CD14-positive monocyte (primary cell): Measurements from ENCODE around the gene MAVS. TPM values are rescaled to one million over a fixed set of nuclear protein-coding genes. Genes with fewer than 3 reads are reported as not detected.
"Not testable (repeated sequence)": the region's sequence is repeated elsewhere in the genome, so short reads cannot be mapped to it uniquely, and the experiment has no call there.

Source experiments
- DNase-seq, 3 donors: peaks; one replicate each; pipeline ENCODE4 v3.0.0-alpha.2; 2011 to 2022
- H2AFZ ChIP-seq: 2 replicates; pipeline ENCODE4 v1.6.0; 2012; ENCODE audit warnings: mild to moderate bottlenecking, low read depth, low read length, inconsistent platforms; ENCODE audit not compliant: insufficient read depth, poor library complexity, severe bottlenecking
- H3K27ac ChIP-seq, 2 donors: 1 replicate in 1 of 2; 2 replicates in 1 of 2; pipeline ENCODE4 v1.5.1; 2012 to 2013; ENCODE audit warnings: low read length in 2 of 2, control low read depth in 1 of 2, inconsistent platforms in 1 of 2, low read depth in 1 of 2, mild to moderate bottlenecking in 1 of 2
- H3K27me3 ChIP-seq, 2 donors: one replicate each; pipeline versions ENCODE4 v1.6.0 to v1.6.1; 2011 to 2013; ENCODE audit warnings: low read length in 2 of 2; ENCODE audit not compliant: control insufficient read depth in 2 of 2, insufficient read depth in 2 of 2
- H3K36me3 ChIP-seq, 2 donors: replicated peaks in 1 of 2; 1 replicate in 1 of 2; 2 replicates in 1 of 2; pipeline versions ENCODE4 v1.5.1 to v1.6.1; 2012 to 2013; ENCODE audit warnings: low read length in 2 of 2, control low read depth in 1 of 2, inconsistent platforms in 1 of 2, mild to moderate bottlenecking in 1 of 2; ENCODE audit not compliant: insufficient read depth in 2 of 2, control insufficient read depth in 1 of 2
- H3K4me1 ChIP-seq, 2 donors: 1 replicate in 1 of 2; 2 replicates in 1 of 2; pipeline versions ENCODE4 v1.5.1 to v1.6.1; 2012 to 2013; ENCODE audit warnings: low read length in 2 of 2, control low read depth in 1 of 2, inconsistent platforms in 1 of 2, mild to moderate bottlenecking in 1 of 2, moderate library complexity in 1 of 2; ENCODE audit not compliant: insufficient read depth in 2 of 2, control insufficient read depth in 1 of 2
- H3K4me2 ChIP-seq: replicated peaks from 2 replicates; pipeline ENCODE3; 2012; ENCODE audit warnings: low read length, moderate library complexity, mild to moderate bottlenecking; ENCODE audit not compliant: poor library complexity, severe bottlenecking; ENCODE audit errors: extremely low read depth
- H3K4me3 ChIP-seq, 3 experiments: fragments of 200-600 bp in 1 of 3; sonication (generic) in 1 of 3; replicated peaks in 1 of 3; 1 replicate in 2 of 3; 2 replicates in 1 of 3; pipeline ENCODE4 v1.5.1; 2011 to 2013; ENCODE audit warnings: low read length in 3 of 3, mild to moderate bottlenecking in 3 of 3, control low read depth in 2 of 3, low read depth in 2 of 3, inconsistent platforms in 1 of 3, moderate library complexity in 1 of 3
- H3K79me2 ChIP-seq: 2 replicates; pipeline ENCODE4 v1.6.0; 2012; ENCODE audit warnings: mild to moderate bottlenecking, control low read depth, inconsistent platforms, low read length, moderate library complexity; ENCODE audit not compliant: insufficient read depth
- H3K9ac ChIP-seq: 2 replicates; pipeline ENCODE4 v1.6.0; 2017; ENCODE audit warnings: low read length, mild to moderate bottlenecking; ENCODE audit not compliant: insufficient read depth, poor library complexity, severe bottlenecking
- H3K9me3 ChIP-seq, 2 donors: replicated peaks in 1 of 2; 1 replicate in 1 of 2; 2 replicates in 1 of 2; pipeline versions ENCODE4 v1.5.1 to v1.6.1; 2012 to 2013; ENCODE audit warnings: low read length in 2 of 2, control low read depth in 1 of 2; ENCODE audit not compliant: control insufficient read depth in 1 of 2, insufficient read depth in 1 of 2
- H4K20me1 ChIP-seq: 2 replicates; pipeline ENCODE4 v1.6.0; 2012; ENCODE audit warnings: mild to moderate bottlenecking, low read length, control low read depth, moderate library complexity; ENCODE audit not compliant: insufficient read depth
- H3K27ac Mint-ChIP-seq, 7 donors: one replicate each; pipeline ENCODE4 v1.8.0; 2020; ENCODE audit warnings: mild to moderate bottlenecking in 7 of 7, mixed read lengths in 7 of 7, moderate library complexity in 6 of 7, inconsistent platforms in 2 of 7
- H3K27me3 Mint-ChIP-seq, 3 donors: one replicate each; pipeline ENCODE4 v1.8.0; 2021 to 2022; ENCODE audit warnings: low read depth in 3 of 3, mild to moderate bottlenecking in 3 of 3, mixed read lengths in 3 of 3, moderate library complexity in 3 of 3, inconsistent platforms in 1 of 3
- H3K36me3 Mint-ChIP-seq, 2 donors: one replicate each; pipeline ENCODE4 v1.8.0; 2020; ENCODE audit warnings: mixed read lengths in 2 of 2, inconsistent platforms in 1 of 2, mild to moderate bottlenecking in 1 of 2
- H3K4me1 Mint-ChIP-seq: one replicate; pipeline ENCODE4 v1.8.0; 2020; ENCODE audit warnings: mild to moderate bottlenecking, mixed read lengths
- H3K4me3 Mint-ChIP-seq, 2 donors: one replicate each; pipeline ENCODE4 v1.8.0; 2020; ENCODE audit warnings: mild to moderate bottlenecking in 2 of 2, mixed read lengths in 2 of 2, moderate library complexity in 1 of 2
- H3K9me3 Mint-ChIP-seq, 7 donors: one replicate each; pipeline ENCODE4 v1.8.0; 2020 to 2022; ENCODE audit warnings: mixed read lengths in 7 of 7, mild to moderate bottlenecking in 6 of 7, moderate library complexity in 6 of 7, inconsistent platforms in 2 of 7
- CTCF ChIP-seq: fragments of 200-600 bp; IDR thresholded peaks from one replicate; pipeline ENCODE4 v1.8.0; 2022; ENCODE audit warnings: antibody characterized with exemption, mild to moderate bottlenecking
- WGBS: methylation state at CpG from one replicate; pipeline ENCODE4 v1.1.5; 2013; ENCODE audit warnings: missing lambda C conversion rate; ENCODE audit not compliant: insufficient coverage; 5-methylcytosine and 5-hydroxymethylcytosine counted together
- intact Hi-C, 2 donors: fragments of 100-400 bp; cut with micrococcal nuclease; formaldehyde crosslinking; loops; one replicate each; pipeline versions ENCODE4 v1.15.0 to v1.15.1; 2023
- polyA plus RNA-seq, 3 donors: library from polyadenylated mRNA; depleted of rRNA in 1 of 3; unstranded in 2 of 3; stranded (reverse) in 1 of 3; fragments of 300-500 nt in 2 of 3; fragments of >200 nt in 1 of 3; fragmentation: Illumina TruSeq in 2 of 3; gene quantifications; 1 replicate in 2 of 3; 2 replicates in 1 of 3; pipeline ENCODE4 v1.2.3, GENCODE V29; 2012 to 2021

The MAVS gene
- polyA plus RNA-seq, 3 donors = 1.8 to 16.6 (median 3.2) TPM

- Mint-ChIP-seq H3K27ac (peak overlapping the region in 4 of 7 donors; percentile 7 to 69 (median 51)), H3K4me1 (peaks cover 7% of the 10 kb centered on the region), H3K27me3 (no peaks in the 10 kb centered on the region), H3K4me3 (no peak overlapping the region), H3K36me3 (peaks cover 53 to 76% of the 10 kb centered on the region in 2 donors), H3K9me3 (peaks cover 0 to 5% (median 0%) of the 10 kb centered on the region in 7 donors)
- no peak for TF ChIP-seq CTCF
- H3K4me1 ChIP-seq = peaks cover 2% of the 10 kb centered on the region in 2 donors
- no peaks in the 10 kb centered on the region for H4K20me1 ChIP-seq
- DNase-seq = no peak
- intact Hi-C loops = loop anchor here in 1 of 2 donors (10.0 kb wide), 1 partner anchor 62 kb away; the partner anchor contains the start of gene ADISSP
- H3K9ac ChIP-seq = no peak overlapping the region
- WGBS = 67% methylated on average over 4 of the region's 4 CpGs
- H3K27me3 ChIP-seq = no peaks in the 10 kb centered on the region
- no peaks in the 10 kb centered on the region for H3K9me3 ChIP-seq
- H3K79me2 ChIP-seq = peaks cover 8% of the 10 kb centered on the region
- no peak overlapping the region for H2AFZ ChIP-seq
- H3K27ac ChIP-seq = peak overlapping the region in 1 of 2 donors; percentile 1
- peaks cover 41 to 68% of the 10 kb centered on the region in 2 donors for H3K36me3 ChIP-seq
- no peak overlapping the region for H3K4me2 ChIP-seq
- H3K4me3 ChIP-seq = no peak overlapping the region
These were observed 20.2 kb upstream of the MAVS start for GRCh38 chr20:3826420-3826819.

DNA sequence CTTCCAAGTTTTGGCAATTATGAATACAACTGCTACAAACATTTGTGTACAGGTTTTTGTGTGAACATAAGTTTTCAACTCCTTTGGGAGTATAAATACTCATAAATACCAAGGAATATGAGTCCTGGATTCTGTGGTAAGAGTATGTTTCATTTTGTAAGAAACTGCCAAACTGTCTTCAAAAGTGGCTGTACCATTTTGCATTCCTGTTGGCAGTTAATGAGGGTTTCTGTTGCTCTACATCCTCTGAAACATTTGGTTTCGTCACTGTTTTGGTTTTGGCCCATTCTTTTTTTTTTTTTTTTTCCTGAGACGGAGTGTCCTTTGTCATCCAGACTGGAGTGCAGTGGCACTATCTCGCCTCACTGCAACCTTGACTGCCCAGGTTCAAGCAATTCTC is 17.8 kb upstream of the MAVS start:
- TF ChIP-seq CTCF = no peak
- Histone ChIP-seq H3K4me2 (no peak overlapping the region), H3K79me2 (no peaks in the 10 kb centered on the region), H3K27ac (no peak overlapping the region), H3K9me3 (no peaks in the 10 kb centered on the region), H3K9ac (no peak overlapping the region), H4K20me1 (no peaks in the 10 kb centered on the region), H2AFZ (no peak overlapping the region), H3K4me1 (no peaks in the 10 kb centered on the region), H3K36me3 (peaks cover 26 to 47% of the 10 kb centered on the region in 2 donors), H3K27me3 (no peaks in the 10 kb centered on the region), H3K4me3 (no peak overlapping the region)
- no peak for DNase-seq
- H3K27me3 Mint-ChIP-seq = no peaks in the 10 kb centered on the region
- intact Hi-C loops = loop anchor here in 1 of 2 donors (10.0 kb wide), 1 partner anchor 64 kb away; the partner anchor contains the start of gene ADISSP
- peaks cover 8% of the 10 kb centered on the region for H3K4me1 Mint-ChIP-seq
- no peak overlapping the region for H3K27ac Mint-ChIP-seq
- peaks cover 37 to 54% of the 10 kb centered on the region in 2 donors for H3K36me3 Mint-ChIP-seq
- WGBS = 52% methylated on average over 3 of the region's 3 CpGs
- H3K9me3 Mint-ChIP-seq = peaks cover 0 to 5% (median 0%) of the 10 kb centered on the region in 7 donors
- H3K4me3 Mint-ChIP-seq = no peak overlapping the region

- not testable (repeated sequence) for H3K9me3 Mint-ChIP-seq, H3K9me3 ChIP-seq, H3K4me2 ChIP-seq, H3K4me3 Mint-ChIP-seq, H3K27me3 ChIP-seq, H3K9ac ChIP-seq, H3K4me1 ChIP-seq, H2AFZ ChIP-seq, H3K27me3 Mint-ChIP-seq, H3K27ac ChIP-seq, H3K4me1 Mint-ChIP-seq, DNase-seq, H3K4me3 ChIP-seq, H4K20me1 ChIP-seq, H3K79me2 ChIP-seq, H3K27ac Mint-ChIP-seq
- intact Hi-C loops = loop anchor here in 1 of 2 donors (10.0 kb wide), 1 partner anchor 65 kb away; the partner anchor contains the start of gene ADISSP
- H3K36me3 Mint-ChIP-seq = peaks cover 28 to 43% of the 10 kb centered on the region in 2 donors
- H3K36me3 ChIP-seq = peaks cover 17 to 36% of the 10 kb centered on the region in 2 donors
- WGBS = no CpG with 5 or more reads among the region's 5 CpGs
These were observed 16.7 kb upstream of the MAVS start for GRCh38 chr20:3829891-3830290.
